GM21717 (cell line): ENCODE results near the gene SCLY.
"Not testable (repeated sequence)": the region's sequence is repeated elsewhere in the genome, so short reads cannot be mapped to it uniquely, and the experiment has no call there.

Source experiments
- ATAC-seq: cut with Tn5 transposase; IDR thresholded peaks from one replicate; pipeline ENCODE4 v1.9.1; 2021; ENCODE audit warnings: mild to moderate bottlenecking, moderate library complexity; ENCODE audit not compliant: unreplicated experiment

Gene SCLY, protein sequence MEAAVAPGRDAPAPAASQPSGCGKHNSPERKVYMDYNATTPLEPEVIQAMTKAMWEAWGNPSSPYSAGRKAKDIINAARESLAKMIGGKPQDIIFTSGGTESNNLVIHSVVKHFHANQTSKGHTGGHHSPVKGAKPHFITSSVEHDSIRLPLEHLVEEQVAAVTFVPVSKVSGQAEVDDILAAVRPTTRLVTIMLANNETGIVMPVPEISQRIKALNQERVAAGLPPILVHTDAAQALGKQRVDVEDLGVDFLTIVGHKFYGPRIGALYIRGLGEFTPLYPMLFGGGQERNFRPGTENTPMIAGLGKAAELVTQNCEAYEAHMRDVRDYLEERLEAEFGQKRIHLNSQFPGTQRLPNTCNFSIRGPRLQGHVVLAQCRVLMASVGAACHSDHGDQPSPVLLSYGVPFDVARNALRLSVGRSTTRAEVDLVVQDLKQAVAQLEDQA

GRCh38 chr2:238060542-238061314 lies at the start of gene SCLY:
TSS of gene SCLY (plus strand) at chr2:238061001. CDS start at chr2:238061055, 54 bp downstream.
- peak; percentile 95 for ATAC-seq

DNA sequence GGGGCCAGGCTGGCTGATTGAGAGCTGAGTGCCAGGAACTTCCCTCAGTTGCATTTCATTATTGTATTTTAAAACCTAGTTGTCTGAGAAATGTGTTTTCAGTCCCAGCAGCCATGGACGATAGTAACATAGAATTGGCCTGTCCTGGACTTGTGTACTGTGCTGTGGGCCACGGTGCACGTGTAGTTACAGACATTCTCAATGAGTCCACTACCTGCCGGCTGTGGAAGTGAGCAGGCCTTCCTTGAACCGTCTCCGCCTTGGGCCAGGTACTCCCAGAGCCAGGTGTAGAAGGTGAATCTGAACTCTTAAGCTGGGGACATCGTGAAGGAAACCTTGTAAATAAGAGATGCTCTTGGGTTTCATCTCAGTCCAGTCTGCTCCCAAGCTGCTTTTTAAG lies 47.0 kb upstream of the SCLY start:
- no peak for ATAC-seq

DNA sequence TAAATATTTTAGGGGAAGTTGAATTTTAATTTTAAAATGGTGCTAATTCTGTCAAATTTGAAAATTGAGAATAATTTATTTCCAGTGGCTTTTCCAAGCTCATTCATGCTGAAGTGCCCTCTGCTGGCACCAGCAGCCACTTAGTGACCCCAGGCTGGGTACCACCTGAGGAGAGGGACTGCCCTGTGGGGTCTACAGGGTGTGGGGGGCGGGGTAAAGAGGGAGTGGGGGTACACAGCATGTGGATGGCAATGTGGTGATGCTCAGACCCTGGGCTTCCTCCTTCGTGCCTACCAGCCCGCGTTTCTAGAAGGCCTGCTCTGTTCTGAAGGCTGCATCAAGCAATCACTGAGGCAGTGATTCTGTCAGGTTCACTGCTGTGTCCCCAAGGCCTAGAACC lies 45.1 kb upstream of the SCLY start:
- ATAC-seq, result no peak

GRCh38 chr2:238016526-238016925 lies 44.3 kb upstream of the SCLY start:
- ATAC-seq, result no peak

DNA sequence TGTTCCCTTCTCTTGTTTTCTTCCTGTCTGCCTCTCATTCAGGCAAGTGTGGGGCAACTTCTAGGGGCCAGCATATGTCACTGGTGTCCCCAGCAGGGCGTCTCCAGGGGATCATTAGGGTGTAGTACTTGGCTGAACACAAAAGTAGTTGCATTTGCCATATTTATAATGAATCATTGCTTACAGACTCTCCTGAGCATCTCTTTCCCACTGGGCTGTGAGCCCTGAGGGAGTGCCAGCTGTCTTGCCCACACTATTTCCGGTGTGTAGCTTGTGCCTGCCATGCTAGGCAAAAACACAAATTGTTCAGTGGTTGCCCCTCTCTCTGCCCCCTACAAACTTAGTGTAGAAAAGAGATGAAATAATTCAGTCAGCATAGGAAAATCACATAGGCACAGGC lies 40.8 kb upstream of the SCLY start:
- ATAC-seq, result no peak

GRCh38 chr2:238020816-238021215 lies 40.0 kb upstream of the SCLY start:
- no peak for ATAC-seq

- no peak for ATAC-seq
Observed at GRCh38 chr2:238021327-238021726, 39.5 kb upstream of the SCLY start.

DNA sequence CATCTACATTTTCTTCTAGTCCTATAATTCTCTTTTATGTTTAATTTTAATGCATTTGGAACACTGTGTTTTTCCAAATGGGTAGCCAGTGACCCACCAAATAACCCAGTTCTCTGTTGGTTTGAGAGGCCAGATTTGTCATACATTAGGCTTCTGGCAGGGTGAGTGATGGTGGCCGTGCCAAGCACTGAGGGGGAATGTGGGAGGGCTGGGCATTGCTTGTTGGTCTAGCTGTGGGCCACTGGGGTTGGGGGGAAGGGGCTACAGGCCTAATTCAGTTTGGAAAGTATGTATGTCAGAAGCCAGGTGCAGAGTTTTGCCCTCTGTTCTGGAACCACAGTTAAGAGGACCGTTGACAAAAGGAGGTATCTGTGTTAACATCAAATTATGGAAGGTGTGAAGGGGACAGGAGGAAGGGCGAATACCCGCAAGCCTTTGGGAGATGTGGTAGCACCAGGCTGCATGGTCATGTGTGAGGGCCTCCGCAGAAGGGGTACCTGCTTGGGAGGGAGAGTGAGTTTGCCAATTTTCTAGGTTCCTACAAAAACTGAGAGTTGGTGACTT lies 38.1 kb upstream of the SCLY start:
- no peak for ATAC-seq

GRCh38 chr2:238023608-238024007 lies 37.2 kb upstream of the SCLY start:
- no peak for ATAC-seq

DNA sequence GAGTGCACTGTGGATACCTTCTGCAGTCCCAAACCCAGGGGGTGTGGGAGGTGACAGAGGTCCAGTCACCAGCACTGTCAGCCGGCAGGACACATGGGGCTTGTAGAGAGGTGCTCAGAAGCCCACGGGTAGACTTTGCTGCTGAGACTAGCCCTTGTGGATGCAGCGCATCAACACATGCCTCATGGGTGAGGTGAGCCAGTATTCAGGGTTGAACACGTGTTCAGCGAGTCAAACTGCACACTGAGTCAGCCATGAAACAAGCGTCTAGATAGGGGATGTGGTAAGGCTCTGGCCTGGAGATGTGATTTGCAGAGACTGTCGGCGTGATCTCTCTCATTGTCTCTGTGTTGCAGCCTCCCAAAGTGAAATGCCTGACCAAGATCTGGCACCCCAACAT lies 35.8 kb upstream of the SCLY start:
- ATAC-seq, result no peak

DNA sequence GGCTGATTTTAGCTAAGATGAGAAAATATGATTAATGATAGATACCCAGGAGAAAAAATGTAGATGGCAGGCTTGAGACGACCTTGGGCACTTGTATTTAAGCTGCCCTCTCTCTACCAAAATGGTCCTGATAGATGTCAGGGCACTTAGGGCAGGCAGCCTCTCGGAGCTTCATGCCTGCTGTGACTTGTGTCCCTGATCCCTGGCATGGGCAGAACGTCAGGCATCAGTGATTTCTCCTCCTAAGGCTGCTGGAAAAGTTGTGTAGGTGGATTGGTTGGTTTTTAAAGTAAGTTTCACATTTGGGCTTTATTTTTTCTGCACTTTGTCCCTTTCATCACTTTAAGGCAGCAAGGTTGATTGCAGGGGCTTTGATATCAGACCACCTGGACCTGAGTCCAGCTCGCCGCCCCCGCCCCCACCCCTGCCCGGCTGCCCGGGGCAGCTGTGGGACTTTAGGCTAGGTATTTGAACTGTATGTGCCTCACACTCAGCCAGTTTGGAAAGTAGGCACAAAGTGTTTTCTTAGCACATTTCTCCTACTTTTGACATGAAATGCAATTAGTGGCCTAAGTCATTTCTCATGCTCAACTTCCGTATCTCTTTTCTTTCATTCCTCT lies 35.0 kb upstream of the SCLY start:
- no peak for ATAC-seq

DNA sequence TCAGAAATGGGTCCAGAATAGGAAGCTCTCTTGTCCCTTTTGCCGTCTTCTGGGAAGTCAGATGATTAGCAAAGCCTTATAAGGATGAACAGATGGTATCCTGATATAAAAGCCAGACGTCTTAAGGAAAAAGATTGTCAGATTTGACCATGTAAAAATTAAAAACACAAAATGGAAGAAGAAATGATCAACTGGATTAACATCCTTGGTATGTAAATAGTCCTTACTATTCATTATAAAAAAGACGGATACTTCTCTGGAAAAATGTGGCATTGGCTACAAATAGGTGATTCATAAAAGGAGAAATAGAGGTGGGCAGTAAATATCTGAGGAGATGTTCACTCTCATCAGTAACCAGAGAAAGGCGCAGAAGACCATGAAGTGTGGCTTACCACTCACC lies 33.7 kb upstream of the SCLY start:
- no peak for ATAC-seq

DNA sequence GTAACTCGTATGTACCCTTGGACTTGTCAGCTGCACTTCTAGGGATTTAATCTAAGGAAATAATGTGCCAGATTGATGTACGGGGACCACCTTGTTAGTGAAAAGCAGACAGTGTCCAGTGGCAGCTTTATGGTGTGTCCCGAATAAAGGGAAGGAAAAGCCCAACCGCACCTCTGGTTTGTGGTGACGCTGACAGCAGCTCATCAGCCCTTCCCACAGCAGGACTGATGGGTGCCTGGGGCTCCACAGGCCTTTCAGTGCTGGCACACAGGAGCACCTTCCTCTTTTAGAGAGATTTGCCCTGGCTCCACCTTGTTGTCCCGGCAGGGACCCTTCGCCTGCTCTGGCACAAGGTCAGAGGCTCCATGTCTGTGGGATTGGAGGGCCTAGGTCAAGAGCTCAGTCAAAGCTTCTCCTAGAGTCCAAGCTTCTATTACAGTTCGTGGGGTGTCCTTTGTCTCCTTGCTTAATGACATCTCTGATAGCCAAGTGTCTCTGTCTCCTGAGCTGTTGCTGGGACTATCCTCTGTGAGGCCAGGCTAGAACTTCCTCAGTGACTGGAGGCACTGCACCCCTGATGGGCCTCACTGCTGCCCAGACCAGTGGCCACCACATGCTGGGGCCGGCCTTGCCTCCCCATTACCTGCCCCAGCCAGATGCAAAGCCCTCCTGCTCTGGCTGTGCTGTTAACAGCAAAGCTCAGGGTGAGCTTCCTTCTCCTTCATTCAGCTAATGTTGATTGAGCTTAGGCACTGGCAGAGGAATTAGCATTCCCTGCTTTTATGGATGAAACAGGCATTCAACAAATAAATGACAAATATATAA lies 33.0 kb upstream of the SCLY start:
- no peak for ATAC-seq

GRCh38 chr2:238029853-238030252 lies 30.9 kb upstream of the SCLY start:
- no peak for ATAC-seq

GRCh38 chr2:238030422-238031155 lies 30.2 kb upstream of the SCLY start:
- no peak for ATAC-seq

GRCh38 chr2:238031751-238032150 lies 29.1 kb upstream of the SCLY start:
- no peak for ATAC-seq

DNA sequence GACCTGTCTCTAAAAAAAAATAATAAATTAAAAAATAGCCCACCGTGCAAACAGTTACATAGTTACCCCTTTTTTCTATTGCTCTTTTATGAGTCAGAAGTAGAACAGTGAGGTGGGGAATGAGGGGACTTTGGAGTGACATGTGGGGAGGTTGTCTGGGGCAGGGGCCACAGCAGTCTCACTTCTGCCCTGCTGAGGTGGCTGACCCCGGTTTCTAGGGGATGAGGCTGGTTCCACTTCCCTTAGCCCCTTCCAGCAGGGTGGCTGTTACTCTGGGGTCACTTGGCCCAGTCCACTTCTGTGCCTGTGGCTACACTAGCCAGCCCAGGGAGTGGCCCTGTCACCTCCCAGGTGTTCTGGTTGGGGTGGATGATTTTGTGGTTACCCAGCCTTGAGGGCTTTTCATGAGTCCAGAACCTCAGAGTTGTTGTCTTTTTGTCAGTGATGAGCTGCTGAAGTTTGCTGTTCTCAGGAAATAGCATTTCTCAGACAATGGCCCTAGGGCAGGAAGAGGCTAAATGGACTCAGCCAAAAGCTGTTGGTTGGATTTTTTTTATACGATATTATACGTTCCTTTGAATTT lies 28.0 kb upstream of the SCLY start:
- no peak for ATAC-seq

DNA sequence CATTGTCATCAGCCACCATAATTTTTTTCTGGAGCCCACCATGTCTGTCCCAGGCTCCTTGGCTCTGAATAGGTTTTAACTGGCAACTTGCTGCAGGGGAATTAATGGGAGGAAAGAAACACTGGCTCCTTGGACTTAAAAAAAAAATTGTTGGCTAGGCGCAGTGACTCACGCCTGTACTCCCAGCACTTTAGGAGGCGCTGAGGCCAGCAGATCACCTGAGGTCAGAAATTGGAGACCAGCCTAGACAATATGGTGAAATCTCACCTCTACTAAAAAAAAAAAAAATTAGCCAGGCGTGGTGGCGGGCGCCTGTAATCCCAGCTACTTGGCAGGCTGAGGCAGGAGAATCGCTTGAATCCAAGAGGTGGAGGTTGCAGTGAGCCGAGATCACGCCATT lies 26.8 kb upstream of the SCLY start:
- ATAC-seq, result not testable (repeated sequence)

DNA sequence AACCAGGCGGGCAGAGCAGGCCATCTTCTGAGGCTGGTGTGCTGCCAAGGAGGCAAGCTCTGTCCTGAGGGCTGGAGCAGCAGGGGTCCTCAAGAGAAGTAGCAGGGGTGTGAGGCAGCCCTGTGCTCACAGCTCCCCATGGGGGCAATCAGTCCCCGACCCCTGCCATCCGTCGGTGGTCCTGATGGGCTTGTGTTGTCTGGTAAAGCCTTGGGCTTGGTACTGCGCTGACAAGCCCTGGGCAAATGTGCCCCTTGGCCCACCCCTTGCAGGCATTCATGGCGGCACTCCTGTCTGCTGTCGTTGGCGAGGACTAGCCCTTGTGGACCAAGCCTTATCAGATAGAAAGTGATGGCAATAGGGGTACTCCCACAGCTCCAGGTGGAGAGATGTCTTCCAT lies 22.6 kb upstream of the SCLY start:
- no peak for ATAC-seq

DNA sequence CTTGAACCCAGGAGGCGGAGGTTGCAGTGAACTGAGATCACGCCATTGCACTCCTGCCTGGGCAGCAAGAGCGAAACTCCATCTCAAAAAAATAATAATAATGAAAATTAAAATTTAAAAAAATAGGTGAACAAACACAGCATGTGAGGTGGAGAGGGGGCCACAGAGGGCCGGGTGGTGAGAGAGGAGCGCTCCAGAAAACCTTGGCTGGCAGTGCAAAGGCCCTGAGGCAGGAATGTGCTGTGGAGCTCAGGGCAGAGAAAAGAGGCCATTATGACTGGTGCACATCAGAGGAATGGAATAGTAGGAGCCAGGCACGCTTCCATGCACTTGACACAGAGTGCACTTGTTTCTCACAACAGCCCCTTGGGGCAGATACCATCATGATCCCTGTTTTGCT lies 21.6 kb upstream of the SCLY start:
- ATAC-seq, result no peak
